D721Med (cell line): ENCODE results near the gene PNPLA5.

Source experiments
- DNase-seq: peaks from one replicate; pipeline ENCODE4 v3.0.0; 2011; ENCODE audit warnings: low spot score; ENCODE audit not compliant: insufficient read length
- FAIRE-seq: peaks from 2 replicates; lab custom pipeline; 2011; peaks lifted over from hg19 to GRCh38; lab: Jason Lieb, UNC
- TF ChIP-seq, protein P1 (sequence below): IDR thresholded peaks from 2 replicates; pipeline ENCODE4 v1.5.1; 2012; ENCODE audit warnings: mild to moderate bottlenecking, control low read depth; ENCODE audit not compliant: insufficient read depth; ENCODE audit errors: missing control alignments

The PNPLA5 gene

DNA sequence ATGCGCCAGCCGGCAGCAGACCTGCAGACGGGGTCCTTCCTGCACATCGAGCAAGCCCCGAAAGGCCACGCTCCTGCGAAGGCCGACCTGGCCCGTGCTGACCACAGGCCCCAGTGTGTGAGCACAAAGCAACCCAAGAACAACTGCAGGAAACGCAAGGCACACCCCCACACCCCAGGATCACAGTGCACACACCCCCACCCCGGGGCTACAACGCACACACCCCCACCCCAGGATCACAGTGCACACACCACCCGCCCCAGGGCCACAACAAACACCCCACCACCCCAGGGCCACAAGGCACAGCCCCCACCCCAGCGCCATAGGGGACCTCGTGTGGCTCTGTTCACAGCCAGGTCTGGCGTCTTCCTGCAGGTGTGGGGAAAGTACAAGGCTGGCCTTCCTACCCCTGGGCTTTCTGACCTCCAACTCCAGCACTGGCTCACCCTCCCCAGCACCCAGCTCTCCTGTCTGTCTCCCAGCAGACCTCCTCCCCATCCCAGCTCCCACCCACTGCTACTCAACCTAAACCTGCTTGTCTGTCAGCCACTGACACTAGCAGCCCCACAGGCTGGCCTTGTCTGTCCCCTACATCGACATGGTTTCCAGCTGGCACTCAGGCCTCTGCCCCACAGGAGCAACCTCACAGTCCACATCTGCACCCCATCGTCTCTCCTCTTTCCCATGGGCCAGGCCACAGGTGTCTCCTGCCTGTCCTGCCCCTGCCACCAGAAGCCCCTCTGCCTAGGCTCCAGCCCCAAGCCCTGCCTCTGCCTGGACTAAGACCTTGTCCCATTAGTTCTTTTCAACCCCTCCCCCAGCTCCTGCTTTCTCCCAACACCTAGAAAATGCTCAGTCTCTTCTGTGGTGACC, 59.2 kb downstream of the PNPLA5 start:
- TF ChIP-seq, protein P1, sequence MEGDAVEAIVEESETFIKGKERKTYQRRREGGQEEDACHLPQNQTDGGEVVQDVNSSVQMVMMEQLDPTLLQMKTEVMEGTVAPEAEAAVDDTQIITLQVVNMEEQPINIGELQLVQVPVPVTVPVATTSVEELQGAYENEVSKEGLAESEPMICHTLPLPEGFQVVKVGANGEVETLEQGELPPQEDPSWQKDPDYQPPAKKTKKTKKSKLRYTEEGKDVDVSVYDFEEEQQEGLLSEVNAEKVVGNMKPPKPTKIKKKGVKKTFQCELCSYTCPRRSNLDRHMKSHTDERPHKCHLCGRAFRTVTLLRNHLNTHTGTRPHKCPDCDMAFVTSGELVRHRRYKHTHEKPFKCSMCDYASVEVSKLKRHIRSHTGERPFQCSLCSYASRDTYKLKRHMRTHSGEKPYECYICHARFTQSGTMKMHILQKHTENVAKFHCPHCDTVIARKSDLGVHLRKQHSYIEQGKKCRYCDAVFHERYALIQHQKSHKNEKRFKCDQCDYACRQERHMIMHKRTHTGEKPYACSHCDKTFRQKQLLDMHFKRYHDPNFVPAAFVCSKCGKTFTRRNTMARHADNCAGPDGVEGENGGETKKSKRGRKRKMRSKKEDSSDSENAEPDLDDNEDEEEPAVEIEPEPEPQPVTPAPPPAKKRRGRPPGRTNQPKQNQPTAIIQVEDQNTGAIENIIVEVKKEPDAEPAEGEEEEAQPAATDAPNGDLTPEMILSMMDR: no peak
- DNase-seq: no peak
- no peak for FAIRE-seq

GRCh38 chr22:43831561-43832392, 60.0 kb downstream of the PNPLA5 start:
- TF ChIP-seq, protein P1: no peak
- no peak for FAIRE-seq
- DNase-seq: no peak

GRCh38 chr22:43830931-43831560, 60.8 kb downstream of the PNPLA5 start:
- no peak for DNase-seq
- no peak for FAIRE-seq
- TF ChIP-seq, protein P1: no peak

DNA sequence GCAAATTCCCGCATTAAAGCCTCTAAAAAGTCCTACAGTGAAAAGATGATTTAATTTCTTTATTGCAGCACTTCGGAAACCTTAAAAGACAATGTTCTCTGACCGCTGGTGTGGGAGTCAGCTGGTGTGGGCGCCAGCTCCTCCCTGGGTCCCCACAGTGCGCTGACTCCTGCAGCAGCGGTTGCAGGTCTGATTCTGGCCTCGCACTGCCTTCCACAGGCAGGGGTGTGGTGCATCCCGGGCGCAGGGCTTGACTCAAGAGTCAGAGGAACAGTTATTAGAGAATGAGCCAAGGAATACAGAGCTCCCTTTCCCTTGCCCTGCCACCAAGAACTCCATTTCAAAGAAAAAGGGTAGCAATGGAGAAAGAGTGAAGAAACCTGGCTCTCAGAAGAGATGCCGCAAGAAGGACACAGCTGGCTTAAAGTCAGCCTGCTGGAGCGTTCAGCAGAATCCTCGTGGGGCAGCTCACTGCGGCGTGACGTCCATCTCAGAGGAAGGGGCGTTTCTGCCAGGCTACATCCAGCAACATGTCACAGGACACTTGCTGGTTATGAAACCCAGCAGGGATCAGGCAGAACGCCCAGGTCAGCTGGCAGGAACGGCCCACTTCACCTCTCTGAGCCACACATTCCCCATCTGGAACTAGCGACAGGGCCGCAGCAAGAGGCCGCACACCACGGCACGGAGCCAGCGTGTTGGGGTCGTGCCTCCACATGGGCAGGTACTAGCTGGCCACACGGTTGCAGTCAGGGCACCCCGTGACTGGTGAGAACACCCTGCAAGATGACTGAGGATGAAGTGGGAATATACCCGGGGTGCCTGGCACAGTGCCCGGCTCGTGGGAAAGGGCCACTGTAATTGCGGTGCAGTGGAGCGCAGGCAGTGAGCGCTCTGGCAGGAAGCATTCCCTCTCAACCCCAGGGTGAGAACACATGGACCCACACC, 61.6 kb downstream of the PNPLA5 start:
- FAIRE-seq (no peak), DNase-seq (no peak)
- TF ChIP-seq, protein P1: no peak
